HEK293 (cell line): ENCODE results near the gene PTPMT1.
"Not testable (repeated sequence)": the region's sequence is repeated elsewhere in the genome, so short reads cannot be mapped to it uniquely, and the experiment has no call there.

Experiments used
- CTCF ChIA-PET: fragments of 350-600 bp; formaldehyde crosslinking; extraction: SDS; loops from one replicate; lab custom pipeline; 2021; ENCODE audit warnings: antibody characterized with exemption; lab: Yijun Ruan, JAX
- POLR2A ChIA-PET: fragments of 300-600 bp; formaldehyde crosslinking; extraction: SDS; loops from one replicate; lab custom pipeline; 2020; ENCODE audit warnings: antibody characterized with exemption, inconsistent platforms; lab: Yijun Ruan, JAX
- H3K27ac ChIP-seq: fragments of 200-500 bp; sonication (Bioruptor generic); 2 replicates; pipeline ENCODE4 v1.5.1; 2014; ENCODE audit warnings: low read depth, low read length, control low read depth, inconsistent platforms; ENCODE audit errors: extremely low read depth
- H3K36me3 ChIP-seq, 2 experiments: fragments of 200-500 bp in 1 of 2; sonication (Bioruptor generic) in 1 of 2; 1 replicate in 1 of 2; 2 replicates in 1 of 2; pipeline ENCODE4 v1.5.1; 2014 to 2017; ENCODE audit warnings: inconsistent platforms in 2 of 2, low read length in 2 of 2; ENCODE audit not compliant: control insufficient read depth in 2 of 2, insufficient read depth in 1 of 2
- H3K4me1 ChIP-seq: fragments of 200-500 bp; sonication (Bioruptor generic); 2 replicates; pipeline ENCODE4 v1.5.1; 2014; ENCODE audit warnings: mild to moderate bottlenecking, low read length, inconsistent platforms; ENCODE audit not compliant: control insufficient read depth, insufficient read depth
- H3K4me3 ChIP-seq: 2 replicates; pipeline ENCODE4 v1.5.1; 2011; ENCODE audit warnings: low read depth, mild to moderate bottlenecking, control low read depth, low read length, moderate library complexity
- H3K9me3 ChIP-seq: fragments of 200-500 bp; sonication (Bioruptor generic); 2 replicates; pipeline ENCODE4 v1.5.1; 2014; ENCODE audit warnings: low read depth, low read length, inconsistent platforms; ENCODE audit not compliant: control insufficient read depth, insufficient read depth
- KLF1 ChIP-seq: fragments of 450-650 bp; formaldehyde crosslinking; IDR thresholded peaks from 2 replicates; pipeline ENCODE4 v1.5.1; 2016; ENCODE audit warnings: missing biosample characterization, missing genetic modification characterization
- PRDM1 ChIP-seq: fragments of 450-650 bp; formaldehyde crosslinking; IDR thresholded peaks from 2 replicates; pipeline ENCODE4; 2016; ENCODE audit warnings: missing biosample characterization, missing genetic modification characterization
- PRDM10 ChIP-seq: fragments of 450-650 bp; formaldehyde crosslinking; IDR thresholded peaks from 2 replicates; pipeline ENCODE4 v1.5.1; 2016; ENCODE audit warnings: missing biosample characterization, missing genetic modification characterization
- WT1 ChIP-seq: fragments of 450-650 bp; formaldehyde crosslinking; IDR thresholded peaks from 2 replicates; pipeline ENCODE4 v1.5.1; 2016; ENCODE audit warnings: missing biosample characterization, missing genetic modification characterization
- ZNF121 ChIP-seq: fragments of 450-650 bp; formaldehyde crosslinking; IDR thresholded peaks from 2 replicates; pipeline ENCODE4 v1.5.1; 2016; ENCODE audit warnings: missing biosample characterization, missing genetic modification characterization
- ZNF239 ChIP-seq: fragments of 450-650 bp; formaldehyde crosslinking; IDR thresholded peaks from 2 replicates; pipeline ENCODE4 v1.5.1; 2016; ENCODE audit warnings: missing biosample characterization, missing genetic modification characterization
- ZNF362 ChIP-seq: fragments of 450-650 bp; formaldehyde crosslinking; IDR thresholded peaks from 2 replicates; pipeline ENCODE4 v1.5.1; 2016; ENCODE audit warnings: missing biosample characterization, missing genetic modification characterization
- ZNF600 ChIP-seq: fragments of 450-650 bp; formaldehyde crosslinking; IDR thresholded peaks from 2 replicates; pipeline ENCODE4 v1.5.1; 2016; ENCODE audit warnings: missing biosample characterization, missing genetic modification characterization
- ZSCAN30 ChIP-seq: fragments of 450-650 bp; IDR thresholded peaks from 2 replicates; pipeline ENCODE4 v1.5.1; 2018; ENCODE audit warnings: missing biosample characterization, mild to moderate bottlenecking, missing genetic modification characterization, moderate library complexity

Gene PTPMT1

DNA sequence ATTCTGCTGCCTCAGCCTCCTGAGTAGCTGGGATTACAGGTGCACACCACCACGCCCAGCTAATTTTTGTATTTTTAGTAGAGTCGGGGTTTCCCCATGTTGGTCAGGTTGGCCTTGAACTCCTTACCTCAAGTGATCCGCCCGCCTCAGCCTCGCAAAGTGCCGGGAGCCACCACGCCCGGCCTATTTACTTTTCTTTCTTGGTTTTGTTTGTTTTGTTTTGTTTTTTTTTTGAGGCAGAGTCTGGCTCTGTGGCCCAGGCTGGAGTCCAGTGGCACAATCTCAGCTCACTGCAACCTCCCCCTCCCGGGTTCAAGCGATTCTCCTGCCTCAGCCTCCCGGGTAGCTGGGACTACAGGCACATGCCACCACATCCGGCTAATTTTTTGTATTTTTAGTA, 8.4 kb upstream of the PTPMT1 start:
- POLR2A ChIA-PET: interaction anchor here (0.6 kb wide), 1 partner anchor 13 kb away, joined by 7 read pairs; no protein-coding TSS in a partner anchor
- peak; percentile 66 for TF ChIP-seq KLF1
- H3K9me3 ChIP-seq, H3K4me3 ChIP-seq, H3K4me1 ChIP-seq, H3K27ac ChIP-seq, H3K36me3 ChIP-seq: not testable (repeated sequence)
- CTCF ChIA-PET: interaction anchor here (0.6 kb wide), 1 partner anchor 12 kb away, joined by 4 read pairs; no protein-coding TSS in a partner anchor

DNA sequence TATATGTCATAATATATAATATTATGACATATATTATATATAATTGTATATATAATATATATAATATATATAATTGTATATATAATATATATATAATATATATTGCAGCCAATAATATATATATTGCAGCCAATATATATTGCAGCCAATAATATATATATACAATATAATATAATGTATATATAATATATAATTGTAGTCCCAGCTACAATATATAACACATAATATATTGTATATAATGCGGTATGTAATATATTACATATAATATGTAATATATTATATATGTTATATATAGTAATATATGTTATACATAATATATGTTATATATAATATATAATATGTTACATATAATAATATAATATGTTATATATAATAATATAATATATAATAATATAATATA, 6.7 kb upstream of the PTPMT1 start:
- no peak overlapping the region for H3K27ac ChIP-seq
- H3K36me3 ChIP-seq: no peaks in the 10 kb centered on the region; a peak in 1 of 3 replicates
- no peaks in the 10 kb centered on the region for H3K9me3 ChIP-seq
- H3K4me1 ChIP-seq: no peaks in the 10 kb centered on the region
- ChIA-PET CTCF (interaction anchor here (0.6 kb wide), 1 partner anchor 54 kb away, joined by 4 read pairs; no protein-coding TSS in a partner anchor), POLR2A (no interaction called here)
- no peak for TF ChIP-seq PRDM1 (tag by site-specific recombination)
- no peak overlapping the region for H3K4me3 ChIP-seq

GRCh38 chr11:47560426-47560825, 5.0 kb upstream of the PTPMT1 start:
- H3K9me3 ChIP-seq: no peaks in the 10 kb centered on the region
- H3K4me3 ChIP-seq: no peak overlapping the region
- TF ChIP-seq ZNF239 (tag by site-specific recombination) (no peak), WT1 (tag by site-specific recombination) (peak; percentile 48; the same call in 1 of the 2 replicates), ZSCAN30 (tag by site-specific recombination) (no peak)
- H3K27ac ChIP-seq: no peak overlapping the region
- ChIA-PET POLR2A (no interaction called here), CTCF (no interaction called here)
- H3K4me1 ChIP-seq: no peaks in the 10 kb centered on the region
- H3K36me3 ChIP-seq: no peaks in the 10 kb centered on the region; a peak in 1 of 3 replicates

GRCh38 chr11:47562393-47562792, 3.0 kb upstream of the PTPMT1 start:
- ChIA-PET POLR2A (interaction anchor here (0.6 to 3.7 kb wide), 3 partner anchors 10 to 13 kb away, joined by 4 to 14 read pairs (median 4); partner anchors contain the start of gene CELF1), CTCF (interaction anchor here (0.6 kb wide), 1 partner anchor 729 kb away, joined by 3 read pairs; no protein-coding TSS in a partner anchor)
- TF ChIP-seq ZNF600 (tag by site-specific recombination) (peak; percentile 61), ZNF362 (tag by site-specific recombination) (0 out of 2 replicates have a peak, but pooled peaks have one; percentile 15), PRDM10 (tag by site-specific recombination) (peak; percentile 82)
- H3K4me1 ChIP-seq, H3K9me3 ChIP-seq, H3K4me3 ChIP-seq, H3K27ac ChIP-seq, H3K36me3 ChIP-seq: not testable (repeated sequence)

DNA sequence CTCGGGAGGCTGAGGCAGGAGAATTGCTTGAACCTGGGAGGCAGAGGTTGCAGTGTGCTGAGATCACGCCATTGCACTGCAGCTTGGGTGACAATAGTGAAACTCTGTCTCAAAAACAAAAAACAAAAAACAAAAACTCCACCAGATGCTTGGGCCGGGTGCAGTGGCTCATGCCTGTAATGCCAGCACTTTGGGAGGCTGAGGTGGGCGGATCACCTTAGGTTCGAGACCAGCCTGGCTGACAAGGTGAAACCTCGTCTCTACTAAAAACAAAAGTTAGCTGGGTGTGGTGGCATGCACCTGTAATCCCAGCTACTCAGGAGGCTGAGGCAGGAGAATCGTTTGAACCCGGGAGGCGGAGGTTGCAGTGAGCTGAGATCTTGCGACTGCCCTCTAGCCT, 1.0 kb upstream of the PTPMT1 start:
- not testable (repeated sequence) for H3K4me1 ChIP-seq, H3K9me3 ChIP-seq, H3K27ac ChIP-seq, H3K4me3 ChIP-seq
- CTCF ChIA-PET: interaction anchor here (0.6 to 4.1 kb wide), 5 partner anchors 9 to 350 kb away, joined by 3 to 16 read pairs (median 4); partner anchors contain the start of genes CELF1 and DDB2
- H3K36me3 ChIP-seq: peaks cover 3 to 11% of the 10 kb centered on the region in 2 experiments; a peak in 2 of 3 replicates
- POLR2A ChIA-PET: interaction anchor here (1.0 to 5.0 kb wide), 3 partner anchors 12 to 284 kb away, joined by 4 to 31 read pairs (median 14); partner anchors contain the start of genes CELF1, KBTBD4, NDUFS3 and NUP160
- TF ChIP-seq ZNF121 (tag by site-specific recombination): 0 out of 2 replicates have a peak, but pooled peaks have one; percentile 10
